ENCODE data around the gene CRACDL.

GRCh38 chr2:98899041-98899702, 36.9 kb downstream of the CRACDL start:
- TF ChIP-seq CTCF (IDR thresholded peaks at IDR 0.05): no peak
- TF ChIP-seq ZFX (IDR thresholded peaks at IDR 0.05; ENCODE audit: borderline replicate concordance): no peak
